PC-9 (cell line): ENCODE measurements around the gene WDR5.

Experiments
- EZH2 ChIP-seq: fragments of 200-600 bp; sonication (generic); IDR thresholded peaks from 2 replicates; pipeline ENCODE4 v1.8.0; 2017; ENCODE audit warnings: antibody characterized with exemption, low read depth
- TF ChIP-seq, protein P1 (sequence below): fragments of 200-600 bp; sonication (generic); conservative IDR thresholded peaks from 2 replicates; pipeline ENCODE4 v1.6.1; 2017; ENCODE audit warnings: mixed run types, antibody characterized with exemption, mild to moderate bottlenecking, moderate library complexity

GRCh38 chr9:134161647-134162046 is 25.8 kb downstream of the WDR5 start:
- TF ChIP-seq, protein P1, sequence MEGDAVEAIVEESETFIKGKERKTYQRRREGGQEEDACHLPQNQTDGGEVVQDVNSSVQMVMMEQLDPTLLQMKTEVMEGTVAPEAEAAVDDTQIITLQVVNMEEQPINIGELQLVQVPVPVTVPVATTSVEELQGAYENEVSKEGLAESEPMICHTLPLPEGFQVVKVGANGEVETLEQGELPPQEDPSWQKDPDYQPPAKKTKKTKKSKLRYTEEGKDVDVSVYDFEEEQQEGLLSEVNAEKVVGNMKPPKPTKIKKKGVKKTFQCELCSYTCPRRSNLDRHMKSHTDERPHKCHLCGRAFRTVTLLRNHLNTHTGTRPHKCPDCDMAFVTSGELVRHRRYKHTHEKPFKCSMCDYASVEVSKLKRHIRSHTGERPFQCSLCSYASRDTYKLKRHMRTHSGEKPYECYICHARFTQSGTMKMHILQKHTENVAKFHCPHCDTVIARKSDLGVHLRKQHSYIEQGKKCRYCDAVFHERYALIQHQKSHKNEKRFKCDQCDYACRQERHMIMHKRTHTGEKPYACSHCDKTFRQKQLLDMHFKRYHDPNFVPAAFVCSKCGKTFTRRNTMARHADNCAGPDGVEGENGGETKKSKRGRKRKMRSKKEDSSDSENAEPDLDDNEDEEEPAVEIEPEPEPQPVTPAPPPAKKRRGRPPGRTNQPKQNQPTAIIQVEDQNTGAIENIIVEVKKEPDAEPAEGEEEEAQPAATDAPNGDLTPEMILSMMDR: no peak
- no peak for TF ChIP-seq EZH2
